Suppressor macrophage (primary cell): Measurements from ENCODE around the gene CEP43.

Source experiments
- DNase-seq, 4 experiments: peaks; one replicate each; pipeline ENCODE4 v3.0.0-alpha.2; 2020 to 2022
- total RNA-seq, 17 experiments: gene quantifications; one replicate each; lab custom pipeline; 2026; ENCODE audit warnings: mixed read lengths in 6 of 17, inconsistent platforms in 3 of 17; lab: John Stamatoyannopoulos, UW

The CEP43 gene, protein sequence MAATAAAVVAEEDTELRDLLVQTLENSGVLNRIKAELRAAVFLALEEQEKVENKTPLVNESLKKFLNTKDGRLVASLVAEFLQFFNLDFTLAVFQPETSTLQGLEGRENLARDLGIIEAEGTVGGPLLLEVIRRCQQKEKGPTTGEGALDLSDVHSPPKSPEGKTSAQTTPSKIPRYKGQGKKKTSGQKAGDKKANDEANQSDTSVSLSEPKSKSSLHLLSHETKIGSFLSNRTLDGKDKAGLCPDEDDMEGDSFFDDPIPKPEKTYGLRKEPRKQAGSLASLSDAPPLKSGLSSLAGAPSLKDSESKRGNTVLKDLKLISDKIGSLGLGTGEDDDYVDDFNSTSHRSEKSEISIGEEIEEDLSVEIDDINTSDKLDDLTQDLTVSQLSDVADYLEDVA
- 4.4 to 19.5 (median 10.1) reads per million in 17 experiments for total RNA-seq

- DNase-seq = peak in 3 of 4 experiments; percentile 99 to 100 (median 99)
These were observed at the start of gene CEP43 for GRCh38 chr6:166999145-166999883. TSS of gene CEP43 (plus strand) at chr6:166999397. CDS start at chr6:166999413, 16 bp downstream.

DNA sequence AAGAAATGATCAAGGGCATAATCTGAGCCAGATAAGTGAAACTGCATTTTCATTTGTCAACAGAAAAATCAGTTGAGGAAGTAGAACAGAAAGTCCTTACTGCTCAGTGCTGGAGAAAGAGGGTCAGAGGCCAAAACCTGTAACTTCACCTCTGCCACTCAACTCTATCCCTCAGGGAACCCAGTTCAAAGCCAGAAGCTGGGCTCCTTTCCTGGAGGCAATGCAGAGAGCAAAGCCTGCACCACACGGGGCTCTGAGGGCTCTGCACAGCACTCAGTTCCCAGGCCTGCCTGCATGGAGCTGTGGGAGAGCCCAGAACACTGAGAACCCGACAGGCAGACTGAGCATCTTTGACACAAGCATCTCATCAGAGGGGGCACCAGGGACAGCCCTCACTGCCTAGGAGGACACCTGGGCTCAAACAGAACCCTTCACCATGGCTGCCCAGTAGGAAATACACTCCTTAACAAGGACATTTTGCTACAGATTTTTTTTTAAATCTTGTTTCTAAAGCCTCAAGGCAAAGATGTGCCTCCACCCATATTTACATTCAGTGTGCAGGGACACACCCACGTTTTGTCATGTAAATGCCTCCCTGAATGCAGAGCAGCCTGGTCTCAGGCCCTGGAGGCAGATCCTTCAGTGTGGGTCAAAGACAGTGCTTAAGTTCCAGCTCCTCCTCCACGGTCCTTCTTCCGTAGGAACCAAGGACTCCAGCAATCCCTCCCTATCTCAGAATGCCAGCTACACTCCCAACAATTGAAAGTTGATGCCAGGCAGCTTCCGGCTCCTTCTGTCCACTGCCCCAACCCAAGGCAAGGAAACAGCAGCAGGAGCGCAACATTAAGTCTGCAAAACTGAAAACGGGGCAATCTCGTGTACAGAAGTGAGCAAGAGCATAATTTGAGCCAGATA is 49.4 kb upstream of the CEP43 start:
- DNase-seq = peak in 3 of 4 experiments; percentile 37 to 67 (median 60)

GRCh38 chr6:166950443-166950821 is 48.8 kb upstream of the CEP43 start:
- DNase-seq = peak; percentile 56 to 86 (median 73)

GRCh38 chr6:166950892-166951669 is 48.1 kb upstream of the CEP43 start:
- DNase-seq = peak; percentile 41 to 70 (median 58)

- no peak for DNase-seq
These were observed 47.5 kb upstream of the CEP43 start for GRCh38 chr6:166951670-166952060.

GRCh38 chr6:166952121-166952520 is 47.1 kb upstream of the CEP43 start:
- DNase-seq = peak; percentile 72 to 87 (median 86)

DNA sequence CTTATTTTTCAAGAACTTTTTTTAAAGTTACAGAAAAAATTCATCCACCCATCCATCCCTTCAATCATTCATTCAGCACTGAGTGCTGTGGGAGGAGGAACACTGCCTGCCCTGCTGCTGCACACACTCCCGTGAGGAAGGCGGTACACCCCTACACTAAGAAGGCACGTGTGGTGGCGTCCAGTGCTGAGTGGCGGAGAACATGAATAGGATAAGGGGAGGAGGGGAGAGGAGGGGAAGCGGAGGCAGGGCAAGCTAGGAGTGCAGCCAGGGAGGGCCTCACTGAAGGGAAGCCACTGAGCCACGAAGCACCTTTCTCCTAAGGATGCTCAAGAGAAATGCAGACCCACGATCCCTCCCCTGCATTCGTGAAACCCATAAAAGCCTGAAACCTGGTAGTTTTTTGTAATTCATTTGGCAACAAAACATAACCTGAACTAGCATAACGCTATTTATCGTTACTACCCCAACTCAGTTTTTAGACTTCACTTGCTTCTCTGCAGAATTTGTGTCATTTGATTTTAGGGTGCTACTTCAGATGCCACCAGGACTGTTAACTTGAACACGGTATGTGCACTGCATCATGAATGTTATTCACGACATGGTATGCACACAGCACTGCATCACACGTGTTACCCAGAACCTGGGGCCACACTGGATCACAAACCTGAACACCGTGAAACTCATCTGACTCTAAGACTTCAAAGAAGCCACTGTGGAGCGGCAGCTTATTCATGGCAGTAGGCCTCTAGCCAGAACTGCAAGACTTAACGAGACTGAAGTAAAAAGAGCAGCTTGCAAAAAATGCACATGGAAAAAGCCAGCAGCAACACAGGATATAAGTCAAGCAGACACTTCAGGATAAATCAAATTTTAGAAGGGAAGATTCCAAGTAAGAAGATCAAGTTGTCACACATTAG is 46.4 kb upstream of the CEP43 start:
- DNase-seq = no peak

DNA sequence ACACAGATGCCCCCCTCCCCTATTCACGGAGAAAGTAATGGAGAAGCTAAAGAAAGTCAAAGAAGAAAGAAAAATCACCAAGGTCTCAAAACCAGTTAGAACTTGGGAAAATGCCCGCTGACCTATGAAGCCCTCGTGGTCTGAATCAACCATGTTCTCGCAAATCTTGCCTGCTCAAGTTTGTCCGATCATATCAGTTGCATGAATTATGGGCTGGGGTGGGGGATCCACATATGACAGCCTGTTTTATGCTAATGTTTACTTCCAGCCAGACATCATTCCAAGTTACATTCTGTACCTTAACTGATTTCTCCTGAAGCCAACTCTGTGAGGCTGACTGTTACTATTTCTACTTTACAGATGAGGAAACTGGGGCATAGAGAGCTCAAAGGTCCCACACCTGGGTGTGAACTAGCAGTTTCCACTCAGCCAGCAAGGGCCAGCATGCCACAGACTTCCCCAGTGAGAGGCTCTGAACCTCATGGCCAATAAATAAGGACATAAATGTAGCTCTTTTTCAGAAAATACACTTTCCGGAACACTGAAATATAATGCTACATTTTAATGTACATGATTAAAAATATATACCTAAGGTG is 45.0 kb upstream of the CEP43 start:
- no peak for DNase-seq

DNA sequence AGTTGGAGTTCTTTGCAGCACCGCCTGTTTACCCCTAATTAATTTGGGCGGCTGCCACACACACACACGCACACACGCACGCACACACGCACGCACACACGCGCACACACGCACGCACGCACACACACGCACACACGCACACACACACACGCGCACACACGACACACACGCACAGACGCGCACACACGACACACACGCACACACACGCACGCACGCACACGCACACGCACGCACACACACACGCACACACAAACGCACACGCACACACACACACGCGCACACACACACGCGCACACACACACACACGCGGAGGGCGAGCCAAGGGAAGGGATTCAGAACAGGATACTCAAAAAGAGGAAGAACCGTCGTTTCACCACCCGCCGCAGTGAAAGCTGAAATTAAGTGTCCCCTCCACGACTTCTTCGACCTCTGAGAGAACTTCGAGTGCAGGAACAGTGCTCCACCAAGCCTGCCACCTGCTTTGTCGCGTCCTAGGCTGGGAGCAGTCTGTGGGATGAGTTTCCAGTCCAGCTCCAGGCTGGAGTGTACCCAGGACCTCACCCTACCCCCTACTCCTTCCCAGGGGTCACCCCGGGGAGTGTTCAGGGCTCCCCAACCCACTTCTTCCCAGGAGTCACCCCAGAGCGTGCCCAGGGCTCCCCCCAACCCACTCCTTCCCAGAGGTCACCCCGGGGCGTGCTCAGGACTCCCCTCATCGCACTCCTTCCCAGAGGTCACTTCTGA is 43.9 kb upstream of the CEP43 start:
- peak; percentile 86 to 90 (median 88) for DNase-seq

DNA sequence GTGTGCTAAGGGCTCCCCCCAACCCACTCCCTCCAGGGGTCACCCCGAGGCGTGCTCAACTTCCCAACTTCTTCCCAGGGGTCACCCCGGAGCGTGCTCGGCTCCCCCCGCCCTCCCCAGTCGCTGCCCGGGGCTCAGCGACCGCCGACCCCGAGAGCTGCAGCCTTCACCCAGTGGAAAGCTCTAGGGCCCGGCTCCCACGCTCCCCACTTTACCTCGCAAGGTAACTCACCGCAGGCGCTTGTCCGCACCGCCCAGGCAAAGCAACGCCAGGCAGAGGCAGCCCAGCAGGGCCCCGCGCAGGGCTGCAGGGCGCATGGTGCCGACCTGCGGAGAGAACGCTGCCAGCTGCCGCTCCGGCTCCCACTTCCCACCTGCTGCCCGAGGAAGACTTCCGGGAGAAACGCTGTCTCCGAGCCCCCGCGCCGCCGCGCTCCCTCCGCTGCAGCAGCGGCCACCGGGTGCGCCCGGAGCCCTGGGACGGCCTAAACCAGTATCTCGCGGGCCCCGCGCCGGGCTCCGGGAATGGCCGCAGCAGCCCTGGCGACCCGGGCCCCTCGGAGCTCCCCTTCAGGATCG is 43.2 kb upstream of the CEP43 start:
- DNase-seq = peak in 2 of 4 experiments; percentile 30 to 47

DNA sequence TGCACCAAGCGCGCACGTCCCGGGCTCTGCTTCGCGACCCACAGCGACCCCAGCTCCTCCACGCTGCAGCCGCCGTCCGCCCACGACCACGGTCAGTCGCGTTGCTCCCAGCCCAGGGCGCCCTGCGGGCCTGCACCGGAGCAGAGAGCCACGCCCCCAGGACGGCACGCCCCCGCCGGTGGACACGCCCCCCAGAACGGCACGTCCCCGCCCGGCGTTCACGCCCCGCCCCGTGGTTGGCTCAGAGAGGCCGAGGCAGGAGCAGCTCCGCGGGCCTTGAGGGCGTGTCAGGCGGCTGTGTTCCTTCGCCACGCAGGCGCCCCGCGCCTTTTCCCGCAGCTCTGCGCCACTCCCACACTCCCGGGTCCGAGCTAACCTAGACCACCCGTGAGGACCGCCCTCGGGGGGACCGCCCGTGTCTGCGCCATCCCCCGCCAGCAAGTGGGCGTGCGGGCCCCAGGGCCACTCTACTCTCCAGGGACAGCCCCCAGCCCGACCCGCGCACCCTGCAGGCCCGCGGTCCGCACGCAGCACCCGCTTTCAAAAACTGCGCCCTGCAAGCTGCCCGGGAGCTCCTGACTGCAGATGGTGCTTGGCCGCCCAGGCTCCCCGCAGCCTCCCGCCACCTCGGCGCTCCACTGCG is 42.6 kb upstream of the CEP43 start, which contains the start of gene RNASET2:
Gene RNASET2, minus strand, starts transcription at position 107 of the 643 bp plus-strand sequence. CDS start 368 bp downstream, outside the sequence.
- peak; percentile 97 to 100 (median 98) for DNase-seq

- peak; percentile 89 to 96 (median 93) for DNase-seq
These were observed 42.0 kb upstream of the CEP43 start for GRCh38 chr6:166957087-166957804.

DNA sequence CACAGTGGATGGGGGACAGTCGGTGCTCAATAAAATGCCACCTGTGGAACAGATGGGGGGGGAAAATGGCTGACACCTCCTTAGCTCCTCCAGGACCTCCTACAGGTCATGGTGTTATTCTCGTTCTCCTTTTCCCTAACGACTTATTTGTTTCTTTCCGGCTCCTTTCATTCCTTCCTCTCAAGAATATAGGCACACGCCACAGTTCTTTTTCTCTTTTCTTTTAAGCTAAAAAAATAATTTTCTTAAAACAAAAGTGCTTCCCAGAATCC is 41.5 kb upstream of the CEP43 start:
- peak in 1 of 4 experiments; percentile 17 for DNase-seq

DNA sequence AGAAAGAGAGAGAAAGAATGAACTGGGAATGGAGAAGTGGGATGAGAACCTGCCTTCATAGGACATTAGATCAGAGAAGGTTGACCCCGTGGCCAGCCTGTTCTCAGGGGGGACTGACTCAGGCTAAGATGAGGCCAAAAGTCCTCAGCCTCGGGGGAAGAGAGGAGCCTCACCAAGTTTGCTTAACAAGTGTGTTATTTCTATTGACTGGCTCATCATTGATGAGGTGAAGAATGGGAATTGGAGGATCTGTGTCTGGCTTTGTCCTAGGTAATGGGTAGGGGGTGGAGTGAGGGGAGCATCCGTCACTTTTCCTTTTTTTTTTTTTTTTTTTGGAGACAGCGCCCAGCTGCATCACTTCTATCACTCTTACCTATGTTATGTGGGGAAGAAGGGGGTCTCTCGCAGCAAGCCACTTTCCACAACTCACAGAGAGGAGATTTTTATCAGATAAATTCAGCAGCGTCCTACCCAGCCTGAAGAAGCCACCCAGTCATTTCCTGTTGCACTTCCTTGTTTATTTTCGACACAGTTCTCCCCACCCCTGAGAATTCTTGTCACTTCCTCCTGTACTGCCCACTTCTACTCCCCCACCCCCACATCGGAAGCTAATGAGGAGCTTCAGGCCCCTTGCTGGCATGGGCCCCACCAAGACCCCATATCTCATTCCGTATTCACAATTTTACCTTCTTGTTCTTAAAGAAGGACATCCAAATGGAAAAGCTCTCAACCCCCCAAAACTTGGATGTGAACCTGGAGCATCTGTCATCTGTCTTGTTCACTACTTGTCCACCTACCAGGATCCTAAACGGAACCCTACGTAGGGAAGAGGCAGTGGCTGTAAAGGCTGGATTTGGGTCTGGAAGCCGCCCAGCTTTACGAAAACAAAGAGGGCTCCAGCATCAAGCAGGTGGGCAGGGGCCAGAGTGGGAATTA is 40.0 kb upstream of the CEP43 start:
- DNase-seq = peak; percentile 70 to 91 (median 82)

DNA sequence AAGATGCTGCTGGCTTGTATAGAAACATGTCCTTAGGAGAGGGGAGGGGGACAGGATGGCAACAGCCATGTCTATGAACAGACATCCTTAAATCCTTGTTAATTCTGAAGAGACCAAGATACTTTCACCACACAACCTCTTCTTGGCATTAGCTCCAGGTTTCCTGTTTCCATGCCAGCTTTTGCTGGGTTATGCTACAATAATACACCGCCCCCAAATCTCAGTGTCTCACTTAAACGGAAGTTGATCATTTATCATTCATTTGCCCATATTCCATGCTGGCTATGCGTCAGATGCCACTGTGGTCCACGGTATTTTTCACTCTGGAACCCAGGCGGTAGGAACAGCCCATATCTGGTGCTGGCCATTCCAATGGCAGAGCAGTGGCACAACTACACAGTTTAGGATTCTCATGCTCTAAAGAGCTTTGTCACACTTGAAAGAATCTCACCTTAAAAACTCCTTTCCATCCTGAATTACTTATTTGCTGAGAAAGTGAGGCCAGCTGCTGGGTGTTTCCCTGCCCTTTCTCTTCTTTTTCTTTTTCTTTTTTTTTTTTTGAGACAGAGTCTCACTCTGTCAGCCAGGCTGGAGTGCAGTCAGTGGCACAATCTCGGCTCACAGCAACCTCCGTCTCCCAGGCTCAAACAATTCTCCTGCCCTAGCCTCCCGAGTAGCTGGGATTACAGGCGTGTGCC is 39.1 kb upstream of the CEP43 start:
- DNase-seq = peak; percentile 34 to 70 (median 43)

DNA sequence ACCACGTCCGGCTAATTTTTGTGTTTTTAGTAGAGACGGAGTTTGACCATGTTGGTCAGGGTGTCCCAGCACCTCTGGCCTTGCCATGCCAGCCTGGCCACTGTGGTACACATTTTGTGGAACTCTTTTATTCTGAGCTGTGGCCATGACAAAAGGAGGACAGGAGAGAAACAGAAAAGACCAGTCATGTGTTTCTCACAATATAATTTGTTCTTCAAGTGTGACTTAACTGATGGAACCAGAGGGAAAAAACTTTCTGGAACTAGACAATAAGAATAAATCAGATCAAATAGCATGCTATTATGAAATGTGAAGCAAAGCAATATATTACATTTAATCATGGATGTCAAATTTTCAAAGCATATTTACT is 38.6 kb upstream of the CEP43 start:
- no peak for DNase-seq
